GM19043 (cell line): ENCODE data around the gene ANKRD44.

Experiments
- ATAC-seq: cut with Tn5 transposase; IDR thresholded peaks from one replicate; pipeline ENCODE4 v1.9.1; 2021; ENCODE audit warnings: low read depth; ENCODE audit not compliant: unreplicated experiment

The ANKRD44 gene

GRCh38 chr2:197126630-197127352 lies 183.8 kb downstream of the ANKRD44 start:
- no peak for ATAC-seq

DNA sequence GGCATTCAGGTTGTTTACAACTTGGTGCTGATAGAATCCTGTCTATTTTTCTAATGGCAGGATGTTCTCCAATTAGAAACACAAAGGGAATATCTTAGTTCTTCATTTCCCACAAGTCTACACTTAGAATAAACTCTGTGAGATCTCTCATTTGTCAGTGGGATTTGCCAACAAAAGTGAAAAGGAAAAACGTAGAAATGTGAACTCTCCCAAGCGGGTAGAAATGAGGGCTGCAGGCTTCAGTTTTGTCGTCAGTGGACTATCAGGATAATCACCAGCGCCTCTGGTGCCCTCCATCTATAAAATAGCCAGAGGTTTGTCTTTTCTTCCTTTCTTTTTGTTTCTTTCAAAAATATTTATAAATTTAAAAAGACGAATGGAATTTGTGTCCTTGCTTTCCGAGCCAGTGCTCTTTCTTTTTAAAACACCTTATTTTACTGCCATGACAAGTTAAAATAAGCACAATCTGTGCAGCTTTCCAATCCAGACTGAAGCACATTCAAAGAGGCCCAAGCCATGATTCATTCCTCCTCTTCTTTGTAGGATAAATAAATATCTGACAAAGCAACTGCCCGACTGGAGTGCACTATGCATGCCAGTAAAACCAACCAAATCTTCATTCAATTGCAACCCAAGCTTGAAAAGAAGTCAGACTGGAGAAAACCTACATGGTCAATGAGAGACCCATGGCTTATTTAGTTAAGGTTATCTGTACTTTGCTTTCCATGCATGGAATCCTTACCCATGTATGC lies 185.8 kb downstream of the ANKRD44 start:
- ATAC-seq, result no peak

DNA sequence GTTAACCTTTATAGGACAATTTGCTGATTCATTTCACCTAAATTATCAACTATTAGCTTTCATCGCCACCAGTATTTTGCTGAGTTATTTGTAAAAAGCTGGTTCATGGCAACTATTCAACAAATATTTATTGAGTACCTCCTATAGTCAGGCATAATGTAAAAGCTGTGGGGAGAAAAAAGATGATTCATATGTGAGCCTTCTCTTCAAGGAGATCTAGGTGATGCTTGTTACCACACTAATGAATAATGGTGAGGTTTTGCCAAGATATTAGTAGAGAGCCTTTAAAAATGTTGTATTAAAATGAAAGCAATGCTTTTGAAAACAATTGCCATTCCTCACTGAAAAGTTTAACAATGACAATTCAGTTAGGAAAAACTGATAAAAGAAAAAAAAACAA lies 187.8 kb downstream of the ANKRD44 start:
- no peak for ATAC-seq

- no peak for ATAC-seq
Observed at GRCh38 chr2:197121756-197122385, 188.7 kb downstream of the ANKRD44 start.

GRCh38 chr2:197121255-197121654 lies 189.3 kb downstream of the ANKRD44 start:
- ATAC-seq, result no peak

- ATAC-seq, result no peak
Observed at GRCh38 chr2:197116306-197116879, 194.2 kb downstream of the ANKRD44 start.

DNA sequence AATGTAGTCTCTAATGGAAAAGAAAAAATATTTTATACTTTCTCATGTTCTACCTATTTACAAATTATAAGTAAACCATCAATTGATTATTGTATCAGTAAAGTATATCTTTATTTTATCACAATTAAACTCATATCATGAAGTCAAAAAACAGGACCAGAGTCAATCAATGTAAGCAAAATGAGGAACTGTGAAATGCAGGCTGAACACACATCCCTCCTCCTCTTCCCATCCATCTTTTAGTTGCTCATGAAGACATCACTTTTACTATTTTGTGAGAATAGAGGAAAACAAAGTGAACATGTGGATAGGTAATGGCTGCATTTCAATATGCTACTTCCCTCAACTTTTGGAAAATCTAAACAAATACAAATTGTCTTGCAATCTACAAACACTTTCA lies 195.3 kb downstream of the ANKRD44 start:
- ATAC-seq, result no peak

GRCh38 chr2:197113275-197113711 lies 197.3 kb downstream of the ANKRD44 start:
- no peak for ATAC-seq

DNA sequence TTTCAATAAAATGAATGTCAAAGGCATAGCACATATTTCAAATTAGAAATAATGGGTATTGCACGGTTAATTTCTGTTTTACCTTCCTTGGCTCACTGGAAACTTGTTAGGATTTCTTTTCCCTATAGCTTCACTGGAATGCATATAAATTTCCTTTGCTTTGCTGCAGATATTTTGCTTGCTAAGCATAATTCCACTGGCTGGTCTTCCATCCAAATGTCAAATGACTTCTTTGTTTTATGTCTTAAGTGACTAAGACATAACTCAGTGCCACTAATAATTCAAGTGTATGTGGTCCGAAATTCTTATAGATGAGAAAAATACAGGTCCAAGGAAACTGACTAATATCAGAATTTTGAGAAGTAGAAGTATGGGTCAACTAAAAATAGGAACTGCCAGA lies 201.3 kb downstream of the ANKRD44 start:
- ATAC-seq, result no peak

- no peak for ATAC-seq
Observed at GRCh38 chr2:197108758-197109157, 201.8 kb downstream of the ANKRD44 start.

- ATAC-seq, result no peak
Observed at GRCh38 chr2:197107291-197108269, 203.0 kb downstream of the ANKRD44 start.

GRCh38 chr2:197103363-197103762 lies 207.2 kb downstream of the ANKRD44 start:
- no peak for ATAC-seq

DNA sequence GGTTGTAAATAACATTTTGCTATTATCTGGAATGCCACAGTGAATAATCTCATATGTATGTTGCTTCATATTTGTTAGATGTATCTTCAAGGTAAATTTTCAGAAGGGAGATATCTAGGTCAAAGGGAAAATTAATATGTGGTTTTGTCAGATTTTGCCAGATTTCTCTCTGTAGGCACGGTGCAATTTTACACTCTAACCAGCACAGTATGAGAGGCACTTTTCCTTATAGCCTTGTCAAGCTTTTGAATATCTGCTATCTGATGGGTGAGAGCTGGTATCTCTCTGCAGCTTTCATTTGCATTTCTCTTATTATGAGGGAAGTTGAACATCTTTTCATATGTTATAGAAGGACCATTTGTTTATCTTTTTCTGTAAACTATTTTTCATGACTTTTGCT lies 208.3 kb downstream of the ANKRD44 start:
- no peak for ATAC-seq

GRCh38 chr2:197101519-197101918 lies 209.1 kb downstream of the ANKRD44 start:
- ATAC-seq, result no peak

GRCh38 chr2:197097578-197098366 lies 212.8 kb downstream of the ANKRD44 start:
- ATAC-seq, result no peak

DNA sequence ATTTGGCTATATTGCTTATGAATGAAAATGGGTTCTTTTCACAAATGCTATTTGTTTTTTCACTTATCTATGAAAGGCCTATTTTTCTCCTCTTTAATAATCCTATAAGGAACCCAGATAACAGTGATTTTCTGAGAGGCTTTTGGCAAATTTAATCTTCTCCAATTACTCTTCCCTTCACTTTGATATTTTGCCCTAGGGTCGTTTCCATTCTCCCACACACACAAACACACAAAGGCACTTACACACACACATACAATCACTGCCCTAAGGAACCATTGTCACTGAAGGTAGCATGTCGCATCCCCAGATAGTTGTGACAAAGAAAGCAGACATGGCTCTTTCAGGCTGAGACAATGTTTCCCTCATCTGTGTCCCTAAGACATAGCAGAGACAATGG lies 213.9 kb downstream of the ANKRD44 start:
- ATAC-seq, result no peak

DNA sequence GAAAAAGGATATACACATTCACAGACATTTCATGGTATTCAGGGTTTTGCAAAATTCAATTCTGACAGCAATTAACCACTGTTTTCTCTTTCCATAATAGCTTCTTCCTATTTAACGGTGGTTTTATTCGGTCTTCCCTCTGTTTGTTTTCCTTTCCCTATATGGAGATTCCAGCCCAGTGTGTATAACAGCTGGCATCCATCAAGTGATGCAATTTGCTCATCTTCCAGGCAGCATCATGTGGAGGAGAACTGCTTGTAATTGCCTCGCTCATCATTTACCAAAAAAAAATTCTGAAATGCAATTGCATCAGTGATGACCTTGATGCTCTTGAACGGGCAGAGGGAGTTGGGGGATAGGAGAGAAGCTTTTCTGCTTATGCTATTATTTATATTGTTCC lies 218.1 kb downstream of the ANKRD44 start:
- no peak for ATAC-seq

GRCh38 chr2:197090742-197091367 lies 219.7 kb downstream of the ANKRD44 start:
- ATAC-seq, result no peak

- no peak for ATAC-seq
Observed at GRCh38 chr2:197089655-197090054, 220.9 kb downstream of the ANKRD44 start.
